HepG2 (cell line): Measurements from ENCODE around the gene SLC9A8. TPM values are rescaled to one million over a fixed set of nuclear protein-coding genes. Genes with fewer than 3 reads are reported as not detected.

Experiments
- ATAC-seq: fragments of 200-7000 bp; cut with Tn5 transposase; 3 replicates; pipeline ENCODE4 v1.9.1; 2020; ENCODE audit warnings: mild to moderate bottlenecking, moderate library complexity
- BruUV-seq: library from RNA; stranded (reverse); fragments of 400-500 nt; replicated peaks from 2 replicates; lab custom pipeline; 2021; lab: Mats Ljungman, UMichigan
- CTCF ChIA-PET: fragments of 300-600 bp; formaldehyde crosslinking; extraction: SDS; loops from one replicate; lab custom pipeline; 2021; ENCODE audit warnings: low total read pairs, inconsistent platforms, low intra/inter-chr PET ratio; lab: Yijun Ruan, JAX
- POLR2A ChIA-PET: fragments of 350-600 bp; sonication (Branson Sonifier 250); formaldehyde crosslinking; loops from one replicate; lab custom pipeline; 2020; ENCODE audit warnings: antibody characterized with exemption, inconsistent platforms; lab: Yijun Ruan, JAX
- DNase-seq: peaks from one replicate; pipeline ENCODE4 v3.0.0-alpha.2; 2015; ENCODE audit warnings: low spot score
- FAIRE-seq: peaks from 3 replicates; lab custom pipeline; 2011; peaks lifted over from hg19 to GRCh38; lab: Jason Lieb, UNC
- H2AFZ ChIP-seq: one replicate; pipeline ENCODE4 v1.6.1; 2011; ENCODE audit warnings: low read length, inconsistent platforms
- H3K27ac ChIP-seq: fragments of 300-600 bp; 3 replicates; pipeline ENCODE4 v1.8.0; 2011; ENCODE audit warnings: mixed run types, mild to moderate bottlenecking, mixed read lengths, low read length, inconsistent platforms; ENCODE audit not compliant: insufficient read depth; ENCODE audit errors: extremely low read length
- H3K27me3 ChIP-seq, 2 experiments: fragments of 200-600 bp in 1 of 2; 2 replicates in 1 of 2; 3 replicates in 1 of 2; pipeline versions ENCODE4 v1.6.0 to v1.8.0; 2011; ENCODE audit warnings: low read length in 2 of 2, mild to moderate bottlenecking in 2 of 2, moderate library complexity in 2 of 2, inconsistent platforms in 1 of 2; ENCODE audit not compliant: insufficient read depth in 2 of 2, control insufficient read depth in 1 of 2
- H3K36me3 ChIP-seq, 2 experiments: fragments of 200-600 bp in 1 of 2; replicated peaks in 1 of 2; 2 replicates in 1 of 2; 3 replicates in 1 of 2; pipeline versions ENCODE4 v1.5.1 to v1.8.0; 2011; ENCODE audit warnings: low read length in 2 of 2, inconsistent platforms in 1 of 2; ENCODE audit not compliant: insufficient read depth in 2 of 2, control insufficient read depth in 1 of 2
- H3K4me1 ChIP-seq: 2 replicates; pipeline ENCODE4 v1.5.1; 2012; ENCODE audit warnings: low read length, inconsistent platforms; ENCODE audit not compliant: insufficient read depth
- H3K4me2 ChIP-seq: 2 replicates; pipeline ENCODE4 v1.6.0; 2011; ENCODE audit warnings: low read depth, low read length, inconsistent platforms
- H3K4me3 ChIP-seq, 3 experiments: fragments of 200-600 bp in 1 of 3; sonication (generic), shearing (Covaris generic) in 1 of 3; replicated peaks in 1 of 3; 2 replicates each; pipeline ENCODE4 v1.5.1; 2011 to 2016; ENCODE audit warnings: low read length in 3 of 3, inconsistent platforms in 2 of 3, low read depth in 2 of 3, mild to moderate bottlenecking in 2 of 3, control low read depth in 1 of 3, mixed read lengths in 1 of 3; ENCODE audit not compliant: insufficient read depth in 1 of 3
- H3K79me2 ChIP-seq: one replicate; pipeline ENCODE4 v1.6.1; 2011; ENCODE audit warnings: low read length, inconsistent platforms; ENCODE audit not compliant: insufficient read depth
- H3K9ac ChIP-seq: 2 replicates; pipeline ENCODE4 v1.6.0; 2011; ENCODE audit warnings: mild to moderate bottlenecking, low read depth, low read length, inconsistent platforms; ENCODE audit not compliant: insufficient read depth
- H3K9me3 ChIP-seq: 2 replicates; pipeline ENCODE4 v1.5.1; 2012; ENCODE audit warnings: mild to moderate bottlenecking, low read length
- H4K20me1 ChIP-seq: 2 replicates; pipeline ENCODE4 v1.6.0; 2011; ENCODE audit warnings: inconsistent platforms, mild to moderate bottlenecking, low read length, moderate library complexity; ENCODE audit not compliant: insufficient read depth
- PRDM10 ChIP-seq: sonication (generic); formaldehyde crosslinking; IDR thresholded peaks from 2 replicates; pipeline ENCODE4 v1.4.0; 2020; ENCODE audit warnings: low read depth, missing genetic modification reagents
- SRSF9 ChIP-seq: fragments of 200-400 bp; formaldehyde crosslinking; IDR thresholded peaks from 2 replicates; pipeline ENCODE4 v1.6.1; 2018; ENCODE audit warnings: borderline replicate concordance, mild to moderate bottlenecking, low read depth, low read length; ENCODE audit not compliant: insufficient read depth, poor library complexity, severe bottlenecking
- ZNF12 ChIP-seq: sonication (generic); formaldehyde crosslinking; IDR thresholded peaks from 2 replicates; pipeline ENCODE4 v1.5.0; 2020; ENCODE audit warnings: missing genetic modification reagents
- ZNF883 ChIP-seq: sonication (generic); formaldehyde crosslinking; IDR thresholded peaks from 2 replicates; pipeline ENCODE4 v1.5.1; 2020; ENCODE audit warnings: mild to moderate bottlenecking, missing genetic modification reagents; ENCODE audit errors: not compliant biosample characterization
- WGBS: methylation state at CpG from one replicate; pipeline ENCODE4 v1.1.6; 2017; ENCODE audit warnings: low lambda C conversion rate; 5-methylcytosine and 5-hydroxymethylcytosine counted together
- in situ Hi-C: cut with HindIII; loops from 2 replicates; pipeline ENCODE4 v1.10.0; 2017; ENCODE audit warnings: low pct_unique_long_range_greater_than_20kb; ENCODE audit not compliant: extremely low pct_ligation_motif_present
- intact Hi-C: fragments of 100-400 bp; cut with micrococcal nuclease; formaldehyde crosslinking; loops from one replicate; pipeline ENCODE4 v1.10.0; 2022; ENCODE audit not compliant: unreplicated experiment
- polyA plus RNA-seq, 8 experiments: library from polyadenylated mRNA; depleted of rRNA in 3 of 8; stranded (reverse) in 7 of 8; unstranded in 1 of 8; fragments of >200 nt; fragmentation: Illumina TruSeq in 4 of 8; extraction: Trizol in 4 of 8; gene quantifications; 2 replicates each; pipeline versions ENCODE4 v1.2.1 to v1.2.3, GENCODE V29; 2011 to 2016; ENCODE audit warnings: low read depth in 4 of 8, missing spikeins in 1 of 8, mixed read lengths in 1 of 8; ENCODE audit not compliant: insufficient read depth in 1 of 8
- total RNA-seq, 5 experiments: library from RNA; depleted of rRNA; stranded (reverse); fragments of >200 nt; fragmentation: Illumina TruSeq; extraction: Trizol; gene quantifications; 2 replicates each; pipeline ENCODE4 v1.2.3, GENCODE V29; 2016; ENCODE audit warnings: low read depth in 1 of 5

The SLC9A8 gene
- total and polyA plus RNA-seq, 2 of the 13 experiments (the other 11 are each of a cell fraction or from before 2014, with no cell fraction given): 4.1 to 7.4 TPM

DNA sequence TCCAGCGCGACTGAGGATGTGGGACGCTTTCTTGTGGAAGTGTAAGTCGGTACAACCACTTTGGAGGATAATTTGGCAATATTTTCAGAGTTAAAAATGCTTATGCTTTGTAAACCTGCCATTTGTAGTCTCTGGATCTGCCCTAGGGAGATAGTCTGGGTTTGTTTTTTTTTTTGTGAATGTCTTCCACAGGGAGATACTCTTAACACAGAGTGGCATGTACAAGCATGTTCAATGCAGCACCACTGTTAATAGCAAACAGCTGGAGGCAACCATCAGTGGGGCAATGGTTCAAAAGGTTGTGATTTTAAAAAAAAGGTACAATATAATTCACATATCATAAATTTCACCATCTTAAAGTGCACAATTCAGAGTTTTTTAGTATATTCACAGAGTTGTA, 22.4 kb downstream of the SLC9A8 start (continued):
- TF ChIP-seq PRDM10 (CRISPR knock-in tag): no peak

DNA sequence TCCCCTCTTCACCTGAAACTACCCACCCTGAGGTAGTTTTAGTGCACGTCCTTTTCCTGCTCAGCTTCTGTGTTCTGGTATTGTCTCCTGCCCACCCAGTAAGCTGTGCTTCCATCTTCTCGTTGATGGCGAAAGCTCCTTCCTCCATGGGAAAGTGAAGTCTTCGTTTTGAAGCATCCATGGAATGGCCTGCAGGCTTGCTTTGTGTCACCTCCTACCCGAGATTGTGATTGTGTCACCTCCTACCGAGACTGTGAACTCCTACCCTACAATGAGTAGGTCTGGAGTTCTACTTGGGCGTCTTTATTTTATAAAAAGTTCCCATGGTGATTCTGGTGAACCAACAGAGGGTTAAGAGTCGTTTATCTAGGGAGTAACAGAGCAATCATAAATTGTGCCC, 25.9 kb downstream of the SLC9A8 start:
- Histone ChIP-seq H4K20me1 (no peaks in the 10 kb centered on the region), H3K9ac (no peak overlapping the region), H3K36me3 (peaks cover 3 to 15% of the 10 kb centered on the region in 2 experiments; a peak in 2 of 5 replicates), H3K4me3 (no peak overlapping the region), H3K27me3 (no peaks in the 10 kb centered on the region), H3K4me1 (no peaks in the 10 kb centered on the region), H2AFZ (no peak overlapping the region), H3K79me2 (no peaks in the 10 kb centered on the region), H3K27ac (no peak overlapping the region), H3K4me2 (no peak overlapping the region), H3K9me3 (0 out of 2 replicates have a peak, but pooled peaks cover 5% of the 10 kb centered on the region)
- ChIA-PET CTCF (no interaction called here), POLR2A (no interaction called here)
- intact Hi-C loops (no loop called here), in situ Hi-C loops (no loop called here)
- 83% methylated on average over 8 of the region's 8 CpGs for WGBS
- no TSS peak for BruUV-seq
- DNase-seq: no peak
- no peak for FAIRE-seq
- TF ChIP-seq SRSF9 (no peak), ZNF12 (no peak), ZNF883 (CRISPR knock-in tag) (no peak)
- no peak for ATAC-seq
